MM.1S (cell line): ENCODE results near the gene ARHGEF10L.

Experiments used
- CTCF ChIP-seq: fragments of 300-600 bp; sonication (generic); IDR thresholded peaks from 2 replicates; pipeline ENCODE4 v1.5.1; 2016; ENCODE audit warnings: antibody characterized with exemption, low read length, mixed read lengths
- EZH2 ChIP-seq: fragments of 300-600 bp; sonication (generic); optimal IDR thresholded peaks from 2 replicates; pipeline ENCODE3; 2017; ENCODE audit warnings: low read depth, mild to moderate bottlenecking, antibody characterized with exemption, low read length, mixed read lengths
- EZH2phosphoT487 ChIP-seq: fragments of 300-600 bp; sonication (generic); IDR thresholded peaks from 2 replicates; pipeline ENCODE4 v1.6.1; 2018; ENCODE audit warnings: antibody characterized with exemption, low read length

- TF ChIP-seq CTCF (no peak), EZH2 (no peak), EZH2phosphoT487 (no peak)
These were observed 68.4 kb downstream of the ARHGEF10L start for GRCh38 chr1:17607644-17608581.
